Endothelial cell of umbilical vein (primary cell): ENCODE results near the gene PDE3A.

Experiments
- CTCF ChIP-seq, 2 donors: IDR thresholded peaks; 1 replicate in 1 of 2; 2 replicates in 1 of 2; pipeline ENCODE4 v1.5.1; 2011; ENCODE audit warnings: low read length in 2 of 2, mild to moderate bottlenecking in 2 of 2, moderate library complexity in 2 of 2, control low read depth in 1 of 2, inconsistent platforms in 1 of 2, low read depth in 1 of 2; ENCODE audit not compliant: insufficient read depth in 1 of 2; ENCODE audit errors: extremely low read depth in 1 of 2
- POLR2A ChIP-seq: IDR thresholded peaks from 2 replicates; pipeline ENCODE4 v1.6.1; 2012; ENCODE audit warnings: low read depth, mild to moderate bottlenecking, control low read depth, low read length
- POLR2AphosphoS5 ChIP-seq: IDR thresholded peaks from 2 replicates; pipeline ENCODE4 v1.6.1; 2012; ENCODE audit warnings: low read depth, mild to moderate bottlenecking, control low read depth, low read length, moderate library complexity; ENCODE audit not compliant: insufficient read depth

GRCh38 chr12:20567413-20567812, 199.1 kb downstream of the PDE3A start:
- TF ChIP-seq CTCF (IDR thresholded peaks at IDR 0.05; ENCODE audit: extremely low read depth in 1 of 2, insufficient read depth in 1 of 2, low read depth in 1 of 2, low read length in 2 of 2) = no peak
- no peak for TF ChIP-seq POLR2AphosphoS5
- no peak for TF ChIP-seq POLR2A
